HG03457 (cell line): ENCODE measurements around the gene ZDHHC5.
"Not testable (repeated sequence)": the region's sequence is repeated elsewhere in the genome, so short reads cannot be mapped to it uniquely, and the experiment has no call there.

Experiments used
- ATAC-seq: cut with Tn5 transposase; IDR thresholded peaks from one replicate; pipeline ENCODE4 v1.9.1; 2021; ENCODE audit warnings: moderate number of reproducible peaks; ENCODE audit not compliant: unreplicated experiment

The ZDHHC5 gene

DNA sequence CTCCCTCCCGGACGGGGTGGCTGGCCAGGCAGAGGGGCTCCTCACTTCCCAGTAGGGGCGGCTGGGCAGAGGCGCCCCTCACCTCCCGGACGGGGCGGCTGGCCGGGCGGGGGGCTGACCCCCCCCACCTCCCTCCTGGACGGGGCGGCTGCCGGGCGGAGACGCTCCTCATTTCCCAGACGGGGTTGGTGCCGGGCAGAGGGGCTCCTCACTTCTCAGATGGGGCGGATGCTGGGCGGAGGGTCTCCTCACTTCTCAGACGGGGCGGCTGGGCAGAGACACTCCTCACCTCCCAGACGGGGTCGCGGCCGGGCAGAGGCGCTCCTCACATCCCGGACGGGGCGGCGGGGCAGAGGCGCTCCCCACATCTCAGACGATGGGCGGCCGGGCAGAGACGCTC, 48.8 kb downstream of the ZDHHC5 start:
- not testable (repeated sequence) for ATAC-seq

DNA sequence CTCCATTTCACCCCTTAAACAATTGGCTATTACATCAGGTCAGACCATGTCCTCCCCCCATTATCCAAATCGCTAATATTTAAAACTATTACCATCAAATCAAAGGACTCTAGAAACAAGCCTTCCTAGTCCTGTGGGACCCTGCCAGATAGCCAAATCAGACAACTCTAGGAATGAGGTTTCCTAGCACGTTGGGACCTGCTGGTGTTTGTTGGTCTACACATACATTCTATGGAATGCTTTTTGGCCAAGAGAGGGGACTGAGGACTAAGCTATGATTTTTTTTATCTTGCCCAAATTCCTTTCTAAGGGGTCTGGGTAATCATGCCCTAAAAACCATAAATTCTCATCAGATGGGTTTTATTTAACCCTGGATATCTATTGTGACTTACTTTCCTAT, 59.3 kb downstream of the ZDHHC5 start:
- no peak for ATAC-seq

DNA sequence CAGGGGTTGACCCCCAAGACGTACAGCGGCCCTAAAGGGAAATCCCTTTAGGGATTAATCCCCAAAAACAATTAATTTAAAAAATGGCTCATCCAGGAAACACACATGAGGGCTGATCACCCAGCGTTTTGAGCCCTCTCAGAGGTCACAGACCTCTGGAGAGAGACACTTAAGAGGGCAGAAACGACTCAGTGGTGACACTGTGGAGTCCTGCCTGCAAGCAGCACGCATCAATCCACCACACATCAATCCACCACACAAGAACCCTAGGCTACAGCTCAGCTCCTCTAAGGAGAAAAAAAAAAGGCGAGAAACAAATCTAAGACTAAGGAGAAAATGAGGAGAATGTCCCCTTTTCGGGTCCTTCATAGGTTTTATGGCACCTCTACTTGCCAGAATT, 60.9 kb downstream of the ZDHHC5 start:
- no peak for ATAC-seq

DNA sequence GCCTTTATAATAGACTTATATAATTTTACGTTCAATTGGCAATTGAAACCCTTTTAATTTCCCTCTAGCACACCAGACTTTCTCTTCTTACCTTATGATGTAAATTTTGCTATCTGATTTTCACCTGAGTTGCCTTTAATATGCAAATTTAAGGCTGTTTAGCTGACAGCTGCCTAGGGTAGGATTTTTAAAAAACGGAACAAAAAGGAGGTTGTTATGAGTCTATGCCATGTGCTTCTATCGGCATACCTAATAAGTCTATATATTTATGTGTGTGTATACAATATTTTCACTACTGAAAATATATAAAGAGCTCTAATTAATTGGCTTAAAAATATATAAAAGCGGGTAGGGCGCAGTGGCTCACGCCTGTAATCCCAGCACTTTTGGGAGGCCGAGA, 61.6 kb downstream of the ZDHHC5 start:
- ATAC-seq, result no peak

DNA sequence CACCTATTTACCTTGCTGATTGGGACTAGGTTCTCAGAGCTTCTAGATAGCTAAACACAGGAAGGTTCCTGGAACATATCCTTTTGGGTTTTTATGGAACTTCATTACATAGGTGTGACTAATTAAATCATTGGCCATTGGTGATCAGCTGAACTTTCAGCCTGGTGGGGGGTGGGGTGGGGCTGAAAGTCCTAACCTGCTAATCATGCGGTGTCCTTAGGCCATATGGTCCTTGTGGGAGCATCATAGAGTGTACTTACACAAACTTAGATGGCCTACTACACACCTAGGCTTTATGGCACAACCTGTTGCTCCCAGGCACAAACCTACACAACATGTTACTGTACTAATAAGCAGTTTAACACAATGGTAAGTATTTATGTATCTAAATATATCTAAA, 64.7 kb downstream of the ZDHHC5 start:
- ATAC-seq, result no peak

DNA sequence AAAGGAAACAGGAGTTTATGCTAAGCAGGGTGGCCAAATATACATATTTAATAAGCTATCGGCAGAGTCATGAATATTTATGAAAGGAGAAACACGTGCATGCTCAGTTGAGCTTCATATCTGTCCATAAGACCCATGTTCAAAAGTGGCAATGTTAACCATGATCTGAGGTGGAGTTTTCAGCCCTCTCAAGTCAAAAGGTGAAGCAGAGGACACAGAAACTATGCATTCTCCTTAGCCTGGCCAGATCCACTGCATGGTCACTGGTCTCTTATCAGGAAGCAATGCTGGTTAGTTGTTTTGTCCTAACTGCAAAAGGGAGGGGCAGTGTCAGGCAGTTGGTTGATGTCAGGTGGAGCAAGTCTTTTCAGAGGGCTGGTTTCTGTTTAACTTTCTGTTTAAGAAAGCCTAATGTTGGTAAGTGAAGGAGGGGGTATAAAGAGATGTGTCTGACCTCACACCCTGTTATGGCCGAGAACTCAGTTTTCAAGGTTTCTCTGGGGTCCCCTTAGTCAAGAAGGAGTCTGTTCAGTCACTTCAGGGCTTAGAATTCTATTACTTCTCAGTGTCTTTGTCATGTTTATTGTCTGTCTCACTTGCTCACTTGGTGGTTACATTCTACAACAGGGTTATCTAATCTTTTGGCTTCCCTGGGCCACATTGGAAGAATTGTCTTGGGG, 67.8 kb downstream of the ZDHHC5 start:
- ATAC-seq, result no peak

DNA sequence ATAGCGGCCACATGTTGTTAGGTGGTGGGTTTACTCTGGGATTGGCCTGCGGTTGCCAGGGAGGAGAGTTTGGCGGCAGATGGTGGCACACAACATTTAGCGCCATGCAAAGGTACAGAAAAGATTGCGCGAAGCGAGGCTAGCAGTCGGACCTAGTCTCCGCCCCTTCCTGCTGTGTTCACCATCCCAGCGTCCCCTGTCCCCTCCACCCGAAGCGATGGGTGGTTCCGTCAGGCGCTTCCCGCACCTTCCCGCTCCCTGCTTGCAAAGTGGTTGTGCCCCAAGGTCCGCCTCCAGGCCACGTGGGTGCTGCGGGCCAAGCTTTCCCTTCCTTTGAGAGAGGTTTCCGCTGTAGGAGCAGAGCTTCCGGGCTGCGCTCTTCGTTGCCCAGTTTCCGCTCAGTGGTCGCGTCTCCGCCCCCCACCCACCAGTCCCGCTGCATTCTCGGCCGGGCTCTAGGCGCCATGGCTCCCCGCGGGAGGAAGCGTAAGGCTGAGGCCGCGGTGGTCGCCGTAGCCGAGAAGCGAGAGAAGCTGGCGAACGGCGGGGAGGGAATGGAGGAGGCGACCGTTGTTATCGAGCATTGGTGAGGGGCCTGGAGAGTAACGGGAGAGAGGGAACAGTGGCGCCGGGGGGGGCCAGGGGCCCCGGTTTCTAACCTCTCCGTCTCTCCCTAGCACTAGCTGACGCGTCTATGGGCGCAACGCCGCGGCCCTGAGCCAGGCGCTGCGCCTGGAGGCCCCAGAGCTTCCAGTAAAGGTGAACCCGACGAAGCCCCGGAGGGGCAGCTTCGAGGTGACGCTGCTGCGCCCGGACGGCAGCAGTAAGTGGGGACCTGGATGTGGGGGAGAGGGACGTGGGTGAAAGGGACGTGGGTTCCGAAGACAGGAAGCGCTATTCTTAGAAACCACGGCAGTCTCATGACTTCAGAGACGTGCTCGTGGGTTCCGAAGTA, 73.5 kb downstream of the ZDHHC5 start, which contains the start of gene SELENOH:
SELENOH (plus strand) TSS at position 360 of the 955 bp plus-strand sequence; CDS start at position 465, 105 bp downstream.
- ATAC-seq, result peak; percentile 87

DNA sequence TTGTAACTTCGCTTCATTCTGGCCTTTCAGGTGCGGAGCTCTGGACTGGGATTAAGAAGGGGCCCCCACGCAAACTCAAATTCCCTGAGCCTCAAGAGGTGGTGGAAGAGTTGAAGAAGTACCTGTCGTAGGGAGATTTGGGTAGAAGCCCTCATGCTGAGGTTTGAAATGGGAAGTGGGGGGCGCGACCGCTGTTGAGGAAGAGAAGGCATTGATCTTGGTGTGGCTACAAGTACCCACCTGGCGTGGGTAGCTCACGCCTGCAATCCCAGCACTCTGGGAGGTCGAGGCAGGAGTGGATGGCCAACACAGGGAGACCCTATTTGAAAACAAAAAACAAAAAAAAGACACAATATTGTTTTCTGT, 74.2 kb downstream of the ZDHHC5 start:
- ATAC-seq, result no peak

DNA sequence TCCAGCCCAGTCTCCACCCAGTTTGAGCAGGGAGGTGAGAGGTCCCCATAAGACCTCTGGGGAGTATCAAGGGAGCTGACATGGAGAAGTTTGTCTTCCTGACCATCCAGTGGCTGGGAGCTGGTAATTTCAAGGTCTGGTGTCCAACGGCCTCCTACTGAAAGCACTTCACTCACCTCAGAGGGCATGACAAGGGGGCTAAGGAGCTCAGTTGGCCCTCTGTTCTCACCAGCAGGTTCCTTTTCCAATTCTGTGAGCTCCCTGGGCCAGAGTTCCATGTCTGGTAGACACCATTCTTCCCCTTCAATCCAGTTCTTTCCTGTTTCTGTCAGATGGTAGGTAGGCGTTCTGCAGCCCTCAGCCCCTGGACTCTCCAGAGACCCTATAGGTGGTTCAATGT, 76.4 kb downstream of the ZDHHC5 start:
- ATAC-seq, result no peak

DNA sequence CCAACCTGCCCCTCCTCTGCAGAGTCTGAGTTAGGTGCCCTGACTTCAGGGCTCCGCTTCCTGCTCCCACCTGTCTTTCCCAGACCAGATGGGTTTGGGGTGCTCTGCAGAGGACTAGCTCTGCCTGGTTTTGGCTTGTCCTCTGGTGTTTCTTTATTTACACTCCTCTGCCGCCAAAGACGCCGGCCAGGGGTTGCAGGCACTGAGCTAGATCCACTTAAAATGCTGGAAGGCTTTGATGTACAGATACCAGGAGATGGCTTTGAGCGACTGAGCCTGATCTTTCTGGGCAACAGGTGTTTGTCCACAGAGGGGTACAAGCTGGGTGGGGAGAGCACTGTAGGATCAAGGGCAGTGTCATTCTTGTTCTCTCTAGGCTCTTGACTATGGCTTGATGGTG, 77.3 kb downstream of the ZDHHC5 start:
- no peak for ATAC-seq

DNA sequence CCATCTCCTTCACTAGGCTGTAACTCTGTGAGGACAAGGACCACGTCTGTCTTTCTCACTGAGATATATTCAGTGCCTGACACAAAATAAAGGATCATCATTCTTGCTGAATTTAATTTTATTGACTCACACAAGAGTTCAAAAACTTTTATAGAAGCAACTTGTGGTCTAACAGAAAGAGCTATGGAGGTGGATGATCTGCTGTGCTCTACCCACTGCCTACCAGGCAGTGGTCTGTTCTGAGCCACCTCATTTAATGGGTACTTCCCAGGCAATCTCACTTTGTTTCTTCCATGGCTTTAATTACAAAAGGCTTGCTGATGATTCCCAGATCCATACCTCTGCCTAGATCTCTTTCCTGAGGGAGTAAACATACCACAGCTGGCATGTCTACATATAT, 79.0 kb downstream of the ZDHHC5 start:
- ATAC-seq, result no peak
